CD1c-positive myeloid dendritic cell (primary cell): ENCODE data around the gene C5AR2.
A peak's percentile ranks its signal among the peaks of the same experiment; 100 is the strongest.
"Not testable (repeated sequence)": the region's sequence is repeated elsewhere in the genome, so short reads cannot be mapped to it uniquely, and the experiment has no call there.

ENCODE experiments used
- DNase-seq: peaks from one replicate; pipeline ENCODE4 v3.0.0-alpha.2; 2016; ENCODE audit errors: extremely low spot score

Gene C5AR2

DNA sequence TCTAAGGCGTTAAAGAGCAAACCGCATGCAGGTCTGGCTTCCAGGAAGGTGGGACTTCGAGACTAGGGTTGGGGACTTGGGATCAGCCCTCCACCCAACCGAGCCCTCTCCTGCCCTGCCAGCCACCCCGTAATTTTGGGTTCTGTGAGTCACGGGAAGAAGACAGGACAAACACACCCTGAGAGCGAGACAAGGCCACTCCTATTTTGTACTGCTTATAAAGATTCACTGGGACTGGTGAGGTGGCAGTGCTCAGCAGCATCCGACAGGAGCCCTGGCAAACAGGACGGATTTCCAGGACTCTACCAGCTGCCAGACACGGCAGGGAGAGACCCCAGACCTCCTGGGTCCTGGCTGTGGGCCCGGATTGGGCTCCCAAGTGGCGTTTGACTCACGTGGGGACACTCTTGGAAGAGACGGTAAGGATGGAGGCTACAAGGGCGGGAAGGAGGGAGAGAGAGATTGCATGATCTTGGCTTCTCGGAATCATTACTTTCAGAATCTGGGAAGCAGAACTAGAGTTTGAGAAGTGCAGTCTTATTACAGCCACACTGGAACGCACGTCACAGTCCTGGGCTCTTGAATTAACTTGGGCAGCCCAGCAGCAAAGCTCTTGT, at the start of gene C5AR2:
Gene C5AR2, plus strand, starts transcription at position 245 of the 617 bp plus-strand sequence. CDS start 8,625 bp downstream, outside the sequence.
- DNase-seq, result peak; percentile 56

DNA sequence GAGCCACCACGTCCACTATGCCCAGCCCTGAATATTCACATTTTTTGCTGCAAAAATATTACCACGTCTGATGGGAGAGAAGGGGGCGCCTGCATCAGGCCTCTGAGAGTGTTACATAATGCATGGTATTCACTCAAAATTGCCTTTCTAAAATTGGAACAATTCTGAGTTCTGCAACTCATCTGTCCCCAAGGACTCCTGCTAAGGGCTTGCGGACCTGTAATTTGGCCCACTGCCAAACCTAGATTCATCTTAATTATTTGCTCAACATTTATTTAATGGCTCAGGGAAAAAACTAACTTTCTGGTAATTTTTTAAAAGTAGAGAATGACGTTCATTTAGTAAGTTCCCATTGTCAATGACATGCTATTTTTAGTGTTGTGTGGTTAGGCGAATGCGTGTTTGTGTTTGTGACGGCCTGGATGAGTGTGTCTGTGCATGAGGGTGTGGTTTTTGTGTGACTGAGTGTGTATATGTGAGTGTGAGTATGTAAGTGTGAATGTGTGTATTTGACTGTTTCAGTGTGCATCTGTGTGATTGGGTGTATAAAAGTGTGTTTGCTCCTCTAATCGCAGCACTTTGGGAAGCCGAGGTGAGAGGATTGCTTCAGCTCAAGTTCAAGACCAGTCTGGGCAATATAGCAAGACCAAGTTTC, 48.4 kb upstream of the C5AR2 start:
- no peak for DNase-seq

DNA sequence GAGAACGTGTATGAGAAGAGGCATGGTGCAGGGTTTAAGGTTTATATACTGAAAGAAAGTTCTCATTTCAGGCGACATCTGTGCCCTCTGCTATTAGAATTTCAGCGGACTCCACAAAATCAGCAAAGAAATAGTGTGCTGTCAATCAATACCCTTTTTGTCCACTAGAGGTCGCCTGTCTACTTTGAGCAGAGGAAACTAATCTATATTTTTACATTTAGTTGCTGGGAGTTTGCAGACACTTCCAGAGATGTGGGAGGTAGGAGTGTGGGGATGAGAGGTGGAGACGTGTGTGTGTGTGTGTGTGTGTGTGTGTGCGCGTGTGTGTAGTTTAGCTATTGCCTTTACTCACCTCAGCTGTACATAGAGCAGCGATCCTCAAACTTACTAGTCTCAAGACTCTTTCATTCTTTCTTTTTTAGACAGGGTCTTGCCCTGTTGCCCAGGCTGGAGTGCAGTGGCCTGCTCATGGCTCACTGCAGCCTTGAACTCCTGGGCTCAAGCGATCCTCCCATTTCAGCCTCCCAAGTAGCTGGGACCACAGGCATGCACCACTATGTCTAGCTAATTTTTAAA, 47.6 kb upstream of the C5AR2 start:
- DNase-seq, result peak; percentile 78

DNA sequence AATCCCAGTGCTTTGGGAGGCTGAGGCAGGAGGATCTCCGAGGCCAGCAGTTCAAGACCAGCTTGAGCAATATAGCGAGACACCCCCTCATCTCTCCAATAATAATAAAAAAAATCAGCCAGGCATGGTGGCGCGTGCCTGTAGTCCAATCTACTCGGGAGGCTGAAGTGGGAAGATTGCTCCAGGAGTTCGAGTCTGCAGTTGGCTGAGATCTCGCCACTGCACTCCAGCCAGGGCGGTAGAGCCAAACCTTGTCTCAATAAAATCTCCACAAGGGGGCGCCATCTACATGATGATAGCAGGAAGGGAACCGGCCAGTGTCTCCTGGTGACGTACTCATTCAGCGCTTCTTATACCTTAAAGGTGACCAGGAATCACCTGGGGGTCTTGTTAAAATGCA, 35.9 kb upstream of the C5AR2 start:
- peak; percentile 91 for DNase-seq

DNA sequence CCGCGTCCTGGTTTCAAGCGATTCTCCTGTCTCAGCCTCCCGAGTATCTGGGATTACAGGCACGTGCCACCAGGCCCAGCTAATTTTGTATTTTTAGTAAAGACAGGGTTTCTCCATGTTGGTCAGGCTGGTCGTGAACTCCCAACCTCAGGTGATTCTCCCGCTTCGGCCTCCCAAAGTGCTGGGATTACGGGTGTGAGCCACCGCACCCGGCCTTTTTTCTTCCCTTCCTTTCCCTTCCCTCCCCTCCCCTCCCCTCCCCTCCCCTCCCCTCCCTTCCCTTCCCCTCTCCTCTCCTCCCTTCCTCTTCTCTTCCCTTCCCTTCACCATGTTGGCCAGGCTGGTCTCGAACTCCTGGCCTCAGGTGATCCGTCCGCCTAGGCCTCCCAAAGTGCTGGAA, 31.1 kb upstream of the C5AR2 start:
- DNase-seq, result not testable (repeated sequence)

GRCh38 chr19:47302249-47302648, 29.7 kb upstream of the C5AR2 start:
- peak; percentile 53 for DNase-seq

DNA sequence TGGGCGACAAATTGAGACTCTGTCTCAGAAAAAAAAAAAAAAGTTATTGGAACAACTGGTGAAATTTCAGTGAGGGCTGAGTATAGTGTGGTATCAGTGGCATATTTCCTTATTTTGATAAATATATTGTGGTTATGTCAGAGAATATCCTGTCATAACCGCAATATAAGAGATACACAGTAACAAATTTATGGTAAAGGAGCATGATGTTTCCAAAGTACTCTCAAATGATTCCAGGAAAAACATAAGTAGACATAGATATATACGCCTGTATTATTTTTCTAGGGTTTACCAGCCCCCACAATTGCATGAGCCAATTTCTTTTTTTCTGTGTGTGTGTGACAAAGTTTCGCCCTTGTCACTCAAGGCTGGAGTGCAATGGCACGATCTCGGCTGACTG, 28.0 kb upstream of the C5AR2 start:
- DNase-seq, result no peak

DNA sequence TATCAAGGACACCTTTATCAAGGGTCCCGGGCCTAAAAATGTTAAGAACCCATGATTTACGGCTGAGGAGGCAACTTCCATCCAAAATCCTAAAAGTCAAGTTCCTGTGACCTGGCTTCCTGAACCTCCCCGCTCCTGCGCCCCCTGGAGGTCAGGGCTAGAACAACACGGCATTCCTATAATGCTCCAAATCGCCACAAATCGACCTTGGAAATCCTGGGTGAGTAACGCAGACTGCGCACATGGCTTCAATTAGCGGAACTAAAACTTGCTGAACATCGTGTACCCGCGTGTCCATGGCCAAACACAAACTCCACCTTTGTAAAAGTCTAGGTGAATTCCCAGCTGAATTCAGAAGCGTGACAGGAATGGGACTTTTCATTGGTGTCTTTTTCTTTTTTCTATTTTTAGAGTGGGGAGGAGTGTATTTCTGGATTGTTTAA, 26.6 kb upstream of the C5AR2 start:
- peak; percentile 88 for DNase-seq

DNA sequence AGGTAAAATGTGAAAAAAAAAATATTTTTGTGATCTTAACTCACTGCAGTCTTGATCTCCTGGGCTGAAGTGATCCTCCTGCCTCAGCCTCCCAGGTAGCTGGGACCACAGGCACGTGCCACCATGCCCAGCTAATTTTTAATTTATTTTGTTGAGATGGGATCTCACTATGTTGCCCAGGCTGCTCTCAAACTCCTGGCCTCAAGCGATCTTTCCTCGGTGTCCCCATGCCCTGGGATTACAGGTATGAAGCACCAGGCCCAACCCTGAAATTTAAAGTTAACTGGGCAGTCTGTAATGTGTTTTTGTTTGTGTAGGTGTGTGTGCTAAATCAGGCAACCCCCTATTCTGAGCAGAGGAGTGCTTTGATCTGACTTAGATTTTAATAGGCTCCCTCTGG, 25.7 kb upstream of the C5AR2 start:
- DNase-seq, result no peak

DNA sequence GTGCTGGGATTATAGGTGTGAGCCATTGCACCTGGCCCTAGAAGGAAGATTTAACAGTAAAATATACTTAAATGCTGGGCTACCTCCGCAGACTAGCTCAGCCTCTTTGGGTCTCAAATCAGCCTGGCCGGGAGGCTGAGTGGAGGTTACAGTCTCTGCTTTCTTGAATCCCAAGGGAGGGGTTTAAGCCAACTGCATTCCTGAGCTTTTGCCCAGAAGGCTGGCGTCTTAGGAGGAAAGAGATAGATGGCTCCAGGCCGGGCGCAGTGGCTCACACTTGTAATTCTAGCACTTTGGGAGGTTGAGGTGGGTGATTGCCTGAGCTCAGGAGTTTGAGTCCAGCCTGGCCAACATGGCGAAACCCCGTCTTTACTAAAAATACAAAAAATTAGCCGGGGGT, 22.9 kb upstream of the C5AR2 start:
- DNase-seq, result no peak

DNA sequence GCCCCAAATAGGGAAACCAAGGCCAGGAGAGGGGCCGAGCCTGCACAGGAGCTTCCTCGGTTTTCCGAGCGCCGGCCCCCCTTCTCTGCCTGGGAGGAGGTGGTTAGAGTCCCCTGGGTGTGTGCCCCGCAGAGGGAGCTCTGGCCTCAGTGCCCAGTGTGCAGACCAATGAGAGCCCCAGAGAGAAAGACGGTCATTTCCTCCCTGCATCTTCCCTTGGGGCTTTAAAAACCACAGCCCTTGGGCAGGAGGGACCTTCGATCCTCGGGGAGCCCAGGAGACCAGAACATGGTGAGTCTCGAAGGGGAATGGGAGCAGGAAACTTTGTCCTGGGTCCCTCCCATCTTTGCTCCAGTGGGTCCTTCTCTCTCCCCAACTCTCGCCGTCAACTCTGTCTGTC, 22.4 kb upstream of the C5AR2 start, which contains the start of gene C5AR1:
Gene C5AR1, plus strand, starts transcription at position 254 of the 400 bp plus-strand sequence. Its CDS starts 35 bp downstream, at position 289.
- peak; percentile 37 for DNase-seq

DNA sequence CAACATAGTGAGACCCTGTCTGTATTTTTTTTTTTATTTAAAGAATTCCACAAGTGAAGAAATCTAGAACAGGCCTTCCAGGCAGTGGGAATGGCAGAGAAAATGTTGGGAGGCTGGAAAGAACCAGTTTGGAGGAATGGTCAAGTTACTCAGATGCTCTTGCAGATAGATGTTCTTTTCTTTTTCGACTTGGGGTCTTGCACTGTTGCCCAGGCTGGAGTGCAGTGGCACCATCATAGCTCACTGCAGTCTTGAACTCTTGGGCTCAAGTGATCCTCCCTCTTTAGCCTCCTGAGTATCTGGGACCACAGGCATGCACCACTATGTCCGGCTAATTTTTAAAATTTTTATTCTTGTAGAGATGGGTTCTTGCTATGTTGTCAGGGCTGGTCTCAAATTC, 21.7 kb upstream of the C5AR2 start:
- no peak for DNase-seq

DNA sequence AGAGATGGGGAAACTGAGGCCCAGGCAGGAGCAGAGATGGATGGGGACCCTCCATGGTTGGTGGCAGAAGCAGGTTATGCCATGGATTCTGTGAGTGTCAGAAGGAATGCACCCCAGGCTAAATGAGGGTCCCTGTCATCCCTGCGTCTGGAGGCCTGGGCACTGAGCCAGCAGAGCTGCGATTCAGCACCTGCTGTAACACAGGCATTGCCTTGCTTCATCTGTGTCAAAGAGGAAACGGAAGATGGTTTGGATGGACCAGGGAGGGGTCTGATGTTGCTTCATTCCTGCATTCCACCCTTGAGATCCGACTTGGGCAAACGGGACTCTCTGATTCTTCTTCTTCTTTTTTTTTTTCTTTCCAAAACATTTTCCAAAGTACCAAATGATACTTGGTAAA, 21.2 kb upstream of the C5AR2 start:
- peak; percentile 78 for DNase-seq

GRCh38 chr19:47312366-47313006, 19.5 kb upstream of the C5AR2 start:
- DNase-seq, result no peak

GRCh38 chr19:47313754-47314295, 18.1 kb upstream of the C5AR2 start:
- peak; percentile 48 for DNase-seq

- peak; percentile 96 for DNase-seq
Observed at GRCh38 chr19:47315125-47315821, 16.7 kb upstream of the C5AR2 start.

DNA sequence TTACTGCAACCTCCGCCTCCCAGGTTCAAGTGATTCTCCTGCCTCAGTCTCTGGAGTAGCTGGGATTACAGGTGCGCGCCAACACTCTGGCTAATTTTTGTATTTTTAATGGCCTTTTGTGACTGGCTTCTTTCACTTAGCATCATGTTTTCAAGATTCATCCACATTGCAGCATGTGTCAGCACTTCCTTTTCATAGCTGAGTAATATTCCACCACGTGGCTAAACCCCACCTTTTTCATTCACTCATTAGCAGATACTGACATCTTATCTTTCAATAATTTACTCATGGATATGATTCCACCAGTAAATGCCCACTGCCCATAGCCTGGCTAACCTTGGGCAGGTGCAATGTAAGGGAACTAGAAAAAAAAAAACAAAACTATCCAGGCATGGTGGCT, 15.5 kb upstream of the C5AR2 start:
- no peak for DNase-seq

- no peak for DNase-seq
Observed at GRCh38 chr19:47319923-47320871, 11.8 kb upstream of the C5AR2 start.

GRCh38 chr19:47321630-47322029, 10.3 kb upstream of the C5AR2 start:
- DNase-seq, result peak; percentile 34

DNA sequence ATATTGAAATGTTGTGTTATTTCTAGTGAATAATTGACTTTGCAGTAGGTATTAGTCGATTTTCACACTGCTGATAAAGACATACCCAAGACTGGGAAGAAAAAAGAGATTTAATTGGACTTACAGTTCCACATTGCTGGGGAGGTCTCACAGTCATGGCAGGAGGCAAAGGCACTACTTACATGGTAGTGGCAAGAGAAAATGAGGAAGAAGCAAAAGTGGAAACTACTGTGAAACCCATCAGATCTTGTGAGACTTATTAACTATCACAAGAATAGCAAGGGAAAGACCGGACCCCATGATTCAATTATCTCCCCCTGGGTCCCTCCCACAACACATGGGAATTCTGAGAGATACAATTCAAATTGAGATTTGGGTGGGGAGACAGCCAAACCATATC, 9.9 kb upstream of the C5AR2 start:
- peak; percentile 84 for DNase-seq

DNA sequence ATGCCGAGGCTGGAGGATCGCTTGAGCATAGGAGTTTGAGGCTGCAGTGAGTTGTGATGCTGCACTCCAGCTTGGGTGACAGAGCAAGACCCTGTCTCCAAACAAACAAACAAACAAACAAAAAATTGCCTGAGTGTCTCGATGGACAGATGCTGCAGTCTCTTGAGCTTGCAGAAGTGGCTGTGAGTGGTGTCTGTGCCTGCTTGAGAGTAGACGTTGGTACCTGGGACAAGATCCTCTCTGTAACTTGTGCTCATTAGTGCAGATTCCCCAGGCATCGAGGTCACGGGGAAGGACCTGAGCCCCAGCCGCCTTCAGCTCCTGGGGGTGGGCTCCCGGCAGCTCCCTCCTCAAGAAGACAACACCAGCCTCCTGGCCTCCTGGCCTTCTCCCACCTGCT, 8.6 kb upstream of the C5AR2 start:
- DNase-seq, result no peak
